ENCODE data around the gene CREB5.

GRCh38 chr7:28668085-28668484, 255.8 kb downstream of the CREB5 start:
- TF ChIP-seq TAF1 (IDR thresholded peaks at IDR 0.05; ENCODE audit: borderline replicate concordance, insufficient read depth, low read length): no peak
- no peak for TF ChIP-seq POLR2AphosphoS5 (IDR thresholded peaks at IDR 0.05; ENCODE audit: low read depth, low read length)
- TF ChIP-seq FOXP2 (optimal IDR thresholded peaks at IDR 0.05; ENCODE audit: borderline replicate concordance, extremely low read depth, extremely low read length, insufficient read depth): no peak
- TF ChIP-seq REST (IDR thresholded peaks at IDR 0.05; ENCODE audit: insufficient read depth in 1 of 2, low read depth in 2 of 2, low read length in 2 of 2): no peak
- TF ChIP-seq SIN3A (IDR thresholded peaks at IDR 0.05; ENCODE audit: borderline replicate concordance, insufficient read depth, low read length): no peak
